Gastroesophageal sphincter (tissue), 3 donors: ENCODE results near the gene CHST13.

Source experiments
- EP300 ChIP-seq: sonication (generic); formaldehyde crosslinking; IDR thresholded peaks from one replicate; pipeline ENCODE4 v1.6.1; 2017; ENCODE audit warnings: antibody characterized with exemption, mild to moderate bottlenecking
- POLR2A ChIP-seq, 2 donors: fragments of 450-650 bp; IDR thresholded peaks; one replicate each; pipeline ENCODE4 v1.6.1; 2017; ENCODE audit warnings: antibody characterized with exemption in 2 of 2, mild to moderate bottlenecking in 2 of 2, moderate library complexity in 1 of 2
- POLR2AphosphoS5 ChIP-seq: sonication (generic); formaldehyde crosslinking; IDR thresholded peaks from one replicate; pipeline ENCODE4 v1.6.1; 2017; ENCODE audit warnings: antibody characterized with exemption
- TF ChIP-seq, protein P1 (sequence below), 4 experiments: fragments of 200-600 bp in 2 of 4; fragments of 450-650 bp in 2 of 4; sonication (generic) in 1 of 4; IDR thresholded peaks; one replicate each; pipeline ENCODE4 v1.5.1; 2017 to 2019; ENCODE audit warnings: antibody characterized with exemption in 4 of 4, mild to moderate bottlenecking in 2 of 4, moderate library complexity in 2 of 4

GRCh38 chr3:126516152-126516935 lies 7.6 kb upstream of the CHST13 start:
- no peak for TF ChIP-seq POLR2A (IDR thresholded peaks at IDR 0.05)
- TF ChIP-seq, protein P1, sequence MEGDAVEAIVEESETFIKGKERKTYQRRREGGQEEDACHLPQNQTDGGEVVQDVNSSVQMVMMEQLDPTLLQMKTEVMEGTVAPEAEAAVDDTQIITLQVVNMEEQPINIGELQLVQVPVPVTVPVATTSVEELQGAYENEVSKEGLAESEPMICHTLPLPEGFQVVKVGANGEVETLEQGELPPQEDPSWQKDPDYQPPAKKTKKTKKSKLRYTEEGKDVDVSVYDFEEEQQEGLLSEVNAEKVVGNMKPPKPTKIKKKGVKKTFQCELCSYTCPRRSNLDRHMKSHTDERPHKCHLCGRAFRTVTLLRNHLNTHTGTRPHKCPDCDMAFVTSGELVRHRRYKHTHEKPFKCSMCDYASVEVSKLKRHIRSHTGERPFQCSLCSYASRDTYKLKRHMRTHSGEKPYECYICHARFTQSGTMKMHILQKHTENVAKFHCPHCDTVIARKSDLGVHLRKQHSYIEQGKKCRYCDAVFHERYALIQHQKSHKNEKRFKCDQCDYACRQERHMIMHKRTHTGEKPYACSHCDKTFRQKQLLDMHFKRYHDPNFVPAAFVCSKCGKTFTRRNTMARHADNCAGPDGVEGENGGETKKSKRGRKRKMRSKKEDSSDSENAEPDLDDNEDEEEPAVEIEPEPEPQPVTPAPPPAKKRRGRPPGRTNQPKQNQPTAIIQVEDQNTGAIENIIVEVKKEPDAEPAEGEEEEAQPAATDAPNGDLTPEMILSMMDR (IDR thresholded peaks at IDR 0.05): no peak
- no peak for TF ChIP-seq EP300
- no peak for TF ChIP-seq POLR2AphosphoS5
